HG03097 (cell line): Measurements from ENCODE around the gene SSUH2.

Experiments used
- ATAC-seq: cut with Tn5 transposase; IDR thresholded peaks from one replicate; pipeline ENCODE4 v1.9.1; 2021; ENCODE audit not compliant: unreplicated experiment, low FRiP score

Gene SSUH2

GRCh38 chr3:8618950-8619349, 25.6 kb downstream of the SSUH2 start:
- no peak for ATAC-seq

GRCh38 chr3:8617921-8618320, 26.7 kb downstream of the SSUH2 start:
- no peak for ATAC-seq

- ATAC-seq = no peak
Measured at GRCh38 chr3:8610951-8611350, 33.6 kb downstream of the SSUH2 start.

GRCh38 chr3:8608791-8609467, 35.7 kb downstream of the SSUH2 start:
- no peak for ATAC-seq

- ATAC-seq = no peak
Measured at GRCh38 chr3:8608041-8608790, 36.4 kb downstream of the SSUH2 start.

- no peak for ATAC-seq
Measured at GRCh38 chr3:8607234-8608040, 37.2 kb downstream of the SSUH2 start.

GRCh38 chr3:8606701-8607231, 37.8 kb downstream of the SSUH2 start:
- no peak for ATAC-seq

- no peak for ATAC-seq
Measured at GRCh38 chr3:8604988-8605387, 39.6 kb downstream of the SSUH2 start.

GRCh38 chr3:8604006-8604405, 40.6 kb downstream of the SSUH2 start:
- ATAC-seq = no peak

- ATAC-seq = no peak
Measured at GRCh38 chr3:8603115-8603710, 41.4 kb downstream of the SSUH2 start.

- no peak for ATAC-seq
Measured at GRCh38 chr3:8600457-8600856, 44.1 kb downstream of the SSUH2 start.

- no peak for ATAC-seq
Measured at GRCh38 chr3:8599146-8599545, 45.5 kb downstream of the SSUH2 start.

- ATAC-seq = no peak
Measured at GRCh38 chr3:8597219-8597853, 47.3 kb downstream of the SSUH2 start.

- ATAC-seq = no peak
Measured at GRCh38 chr3:8596321-8597218, 48.0 kb downstream of the SSUH2 start.

GRCh38 chr3:8595695-8596115, 48.9 kb downstream of the SSUH2 start:
- ATAC-seq = no peak

GRCh38 chr3:8595252-8595651, 49.3 kb downstream of the SSUH2 start:
- ATAC-seq = no peak

- ATAC-seq = no peak
Measured at GRCh38 chr3:8593021-8593827, 51.4 kb downstream of the SSUH2 start.

- ATAC-seq = no peak
Measured at GRCh38 chr3:8589880-8590556, 54.6 kb downstream of the SSUH2 start.
